GM18505 (cell line): ENCODE data around the gene C15orf40.
"Not testable (repeated sequence)": the region's sequence is repeated elsewhere in the genome, so short reads cannot be mapped to it uniquely, and the experiment has no call there.

Experiments used
- ATAC-seq: cut with Tn5 transposase; IDR thresholded peaks from one replicate; pipeline ENCODE4 v1.9.1; 2021; ENCODE audit not compliant: unreplicated experiment
- POLR2A ChIP-seq: IDR thresholded peaks from 4 replicates; pipeline ENCODE4 v1.6.1; 2011; ENCODE audit warnings: borderline replicate concordance; ENCODE audit not compliant: insufficient read depth, insufficient read length; ENCODE audit errors: extremely low read depth

Gene C15orf40

GRCh38 chr15:83012636-83013035 is 1.2 kb upstream of the C15orf40 start:
- no peak for TF ChIP-seq POLR2A
- ATAC-seq, result no peak

GRCh38 chr15:83012076-83012426 is 612 bp upstream of the C15orf40 start:
- no peak for TF ChIP-seq POLR2A

GRCh38 chr15:83010709-83011270 is 649 bp downstream of the C15orf40 start:
- TF ChIP-seq POLR2A, result no peak
- ATAC-seq, result peak; percentile 61

More at GRCh38 chr15:83012076-83012426, 612 bp upstream of the C15orf40 start:
- ATAC-seq, result no peak

GRCh38 chr15:83000672-83001031 is 10.8 kb downstream of the C15orf40 start:
- not testable (repeated sequence) for ATAC-seq

GRCh38 chr15:82999905-83000671 is 11.4 kb downstream of the C15orf40 start:
- no peak for TF ChIP-seq POLR2A

GRCh38 chr15:82999426-82999825 is 12.0 kb downstream of the C15orf40 start:
- ATAC-seq, result no peak

More at GRCh38 chr15:82999905-83000671, 11.4 kb downstream of the C15orf40 start:
- ATAC-seq, result no peak

GRCh38 chr15:82995938-82996337 is 15.5 kb downstream of the C15orf40 start:
- no peak for ATAC-seq
- TF ChIP-seq POLR2A, result no peak

More at GRCh38 chr15:82999426-82999825, 12.0 kb downstream of the C15orf40 start:
- TF ChIP-seq POLR2A, result no peak

GRCh38 chr15:82995076-82995475 is 16.4 kb downstream of the C15orf40 start:
- no peak for ATAC-seq
- no peak for TF ChIP-seq POLR2A

GRCh38 chr15:82993144-82993543 is 18.3 kb downstream of the C15orf40 start:
- no peak for ATAC-seq
- no peak for TF ChIP-seq POLR2A

GRCh38 chr15:82992436-82992998 is 18.9 kb downstream of the C15orf40 start:
- no peak for ATAC-seq
- TF ChIP-seq POLR2A, result no peak

- TF ChIP-seq POLR2A, result no peak
- no peak for ATAC-seq
These were observed 25.0 kb downstream of the C15orf40 start for GRCh38 chr15:82986442-82986780.

GRCh38 chr15:82985688-82986441 is 25.6 kb downstream of the C15orf40 start, which contains the start of gene RAMAC:
TSS of gene RAMAC (plus strand) at chr15:82986210. CDS start at chr15:82989019, 2,809 bp downstream.
- peak; percentile 84 for ATAC-seq
- TF ChIP-seq POLR2A, result peak; percentile 77

GRCh38 chr15:82980981-82981380 is 30.5 kb downstream of the C15orf40 start:
- TF ChIP-seq POLR2A, result no peak
- ATAC-seq, result no peak
